Measurements from ENCODE around the gene LAPTM4A. TPM values are rescaled to one million over a fixed set of nuclear protein-coding genes. Genes with fewer than 3 reads are reported as not detected.
"Not testable (repeated sequence)": the region's sequence is repeated elsewhere in the genome, so short reads cannot be mapped to it uniquely, and the experiment has no call there.

Gene LAPTM4A
- total RNA-seq, 2 donors from 2014 or later, result 44.3 to 46.0 TPM

DNA sequence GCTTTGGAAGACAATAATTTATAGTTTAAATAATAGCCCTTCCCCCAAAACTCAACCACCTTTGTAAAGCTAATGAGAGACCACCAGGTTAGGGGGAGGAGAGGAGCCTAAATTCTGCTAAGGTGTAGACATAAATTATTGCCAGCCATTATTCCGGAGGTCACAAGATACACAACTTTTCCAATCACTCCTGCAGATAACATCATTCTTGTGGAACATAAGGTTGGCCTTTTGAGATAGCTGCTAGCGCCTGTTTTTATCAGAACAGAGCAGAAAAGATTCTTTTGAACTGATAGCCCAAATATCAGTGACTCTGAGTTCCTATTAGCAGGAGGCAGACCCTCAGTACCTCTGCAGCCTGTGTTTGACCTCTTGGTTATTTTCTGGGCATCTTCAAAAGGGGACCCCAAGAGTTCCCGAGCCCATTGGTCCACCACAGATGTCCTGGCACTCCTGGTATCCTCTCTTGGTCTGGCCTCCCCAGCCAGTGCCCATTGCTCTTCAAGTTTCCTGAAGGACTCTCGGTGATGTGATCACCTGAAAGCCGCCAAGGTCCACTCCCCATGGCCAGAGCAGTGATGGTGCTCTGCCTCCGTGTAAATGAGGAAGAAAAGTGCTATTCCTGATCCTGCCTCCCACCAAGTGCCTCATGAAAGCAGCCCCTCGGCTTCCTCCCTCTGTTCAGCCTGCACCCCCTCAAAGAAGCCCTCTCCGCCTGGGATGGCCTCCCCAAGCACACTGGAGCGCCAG lies 38.5 kb upstream of the LAPTM4A start:
- no peak for ATAC-seq

GRCh38 chr2:20085909-20086308 lies 34.5 kb upstream of the LAPTM4A start:
- H3K36me3 Mint-ChIP-seq (ENCODE audit: low read depth); H3K4me1 Mint-ChIP-seq; H3K27me3 Mint-ChIP-seq; DNase-seq; ATAC-seq; H3K27ac Mint-ChIP-seq; H3K4me3 Mint-ChIP-seq; H3K9me3 ChIP-seq (ENCODE audit: control insufficient read depth, low read length, poor library complexity, severe bottlenecking): not testable (repeated sequence)

More for the DNA sequence above, 38.5 kb upstream of the LAPTM4A start:
- peaks cover 4% of the 10 kb centered on the region for H3K4me1 Mint-ChIP-seq
- peaks cover 5% of the 10 kb centered on the region for H3K36me3 Mint-ChIP-seq (ENCODE audit: low read depth)
- H3K4me3 Mint-ChIP-seq, result no peak overlapping the region
- H3K27ac Mint-ChIP-seq, result no peak overlapping the region
- peaks cover 39% of the 10 kb centered on the region for H3K27me3 Mint-ChIP-seq
- H3K9me3 ChIP-seq (ENCODE audit: control insufficient read depth, low read length, poor library complexity, severe bottlenecking), result no peaks in the 10 kb centered on the region
- DNase-seq, result no peak

GRCh38 chr2:20082812-20083211 lies 31.4 kb upstream of the LAPTM4A start:
- not testable (repeated sequence) for ATAC-seq; H3K36me3 Mint-ChIP-seq (ENCODE audit: low read depth); H3K4me3 Mint-ChIP-seq; H3K27ac Mint-ChIP-seq; H3K4me1 Mint-ChIP-seq; DNase-seq; H3K27me3 Mint-ChIP-seq; H3K9me3 ChIP-seq (ENCODE audit: control insufficient read depth, low read length, poor library complexity, severe bottlenecking)

GRCh38 chr2:20081841-20082240 lies 30.4 kb upstream of the LAPTM4A start:
- no peak overlapping the region for H3K27ac Mint-ChIP-seq
- no peaks in the 10 kb centered on the region for H3K36me3 Mint-ChIP-seq (ENCODE audit: low read depth)
- H3K27me3 Mint-ChIP-seq, result no peaks in the 10 kb centered on the region
- no peak for DNase-seq
- H3K9me3 ChIP-seq (ENCODE audit: control insufficient read depth, low read length, poor library complexity, severe bottlenecking), result no peaks in the 10 kb centered on the region
- no peak overlapping the region for H3K4me3 Mint-ChIP-seq
- no peaks in the 10 kb centered on the region for H3K4me1 Mint-ChIP-seq
- no peak for ATAC-seq

DNA sequence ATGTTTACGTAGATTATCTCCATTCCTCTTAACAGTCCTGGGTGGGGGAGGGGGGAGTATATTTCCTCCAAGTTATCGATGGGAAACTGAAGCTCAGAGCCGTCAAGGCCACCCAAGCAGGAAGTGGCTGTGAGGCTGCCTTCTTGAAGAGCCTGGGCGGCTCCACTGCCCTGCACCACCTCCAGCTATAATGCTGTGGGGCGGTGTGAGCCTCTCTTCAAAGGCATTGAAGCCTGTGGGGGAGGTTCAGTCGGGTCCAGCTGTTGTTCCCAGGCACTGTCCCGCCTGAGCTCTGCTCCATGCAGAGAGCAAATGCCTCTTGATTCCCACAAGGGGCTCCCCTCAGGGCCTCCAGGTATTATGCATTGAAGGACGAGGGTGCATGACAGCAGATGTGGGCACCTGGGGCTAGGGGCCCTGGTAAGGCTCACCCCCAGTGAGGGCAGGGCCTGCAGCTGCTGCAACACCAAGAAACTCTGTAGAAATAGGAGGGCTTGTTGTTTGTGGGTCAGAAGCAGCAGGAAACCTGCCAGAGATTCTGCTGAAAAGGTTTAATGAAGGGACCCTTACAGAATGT lies 29.5 kb upstream of the LAPTM4A start:
- Mint-ChIP-seq H3K4me3 (no peak overlapping the region), H3K27ac (no peak overlapping the region), H3K36me3 (ENCODE audit: low read depth) (no peaks in the 10 kb centered on the region), H3K4me1 (no peaks in the 10 kb centered on the region), H3K27me3 (peaks cover 6% of the 10 kb centered on the region)
- no peak for ATAC-seq
- H3K9me3 ChIP-seq (ENCODE audit: control insufficient read depth, low read length, poor library complexity, severe bottlenecking), result no peaks in the 10 kb centered on the region
- DNase-seq, result no peak

DNA sequence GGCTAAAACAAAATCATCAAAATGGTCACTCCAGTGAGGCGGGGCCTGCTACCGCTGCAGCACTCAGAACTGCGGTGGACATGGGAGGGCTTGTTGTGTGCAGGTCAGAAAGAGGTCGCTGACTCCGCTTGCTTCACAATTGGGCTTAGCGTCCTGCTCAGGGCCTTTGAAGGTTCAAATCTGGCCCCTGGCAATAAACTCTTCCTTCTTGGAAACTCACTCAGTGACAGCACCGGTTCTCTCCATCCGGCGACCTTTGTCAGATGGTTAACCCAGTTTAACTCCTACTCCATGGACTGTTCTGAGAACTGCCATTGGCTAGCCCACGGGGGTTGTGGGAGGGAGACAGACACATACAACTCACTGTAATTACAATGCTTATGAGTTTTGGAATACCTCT lies 29.0 kb upstream of the LAPTM4A start:
- peaks cover 6% of the 10 kb centered on the region for H3K27me3 Mint-ChIP-seq
- no peaks in the 10 kb centered on the region for H3K36me3 Mint-ChIP-seq (ENCODE audit: low read depth)
- DNase-seq (no peak), ATAC-seq (no peak)
- H3K27ac Mint-ChIP-seq, result no peak overlapping the region
- H3K4me3 Mint-ChIP-seq, result no peak overlapping the region
- H3K4me1 Mint-ChIP-seq, result no peaks in the 10 kb centered on the region
- H3K9me3 ChIP-seq (ENCODE audit: control insufficient read depth, low read length, poor library complexity, severe bottlenecking), result no peaks in the 10 kb centered on the region

GRCh38 chr2:20079546-20080115 lies 28.2 kb upstream of the LAPTM4A start:
- Mint-ChIP-seq H3K4me1 (no peaks in the 10 kb centered on the region), H3K36me3 (ENCODE audit: low read depth) (no peaks in the 10 kb centered on the region), H3K27ac (no peak overlapping the region), H3K27me3 (peaks cover 6% of the 10 kb centered on the region), H3K4me3 (no peak overlapping the region)
- ATAC-seq, result no peak
- no peaks in the 10 kb centered on the region for H3K9me3 ChIP-seq (ENCODE audit: control insufficient read depth, low read length, poor library complexity, severe bottlenecking)
- DNase-seq, result no peak

DNA sequence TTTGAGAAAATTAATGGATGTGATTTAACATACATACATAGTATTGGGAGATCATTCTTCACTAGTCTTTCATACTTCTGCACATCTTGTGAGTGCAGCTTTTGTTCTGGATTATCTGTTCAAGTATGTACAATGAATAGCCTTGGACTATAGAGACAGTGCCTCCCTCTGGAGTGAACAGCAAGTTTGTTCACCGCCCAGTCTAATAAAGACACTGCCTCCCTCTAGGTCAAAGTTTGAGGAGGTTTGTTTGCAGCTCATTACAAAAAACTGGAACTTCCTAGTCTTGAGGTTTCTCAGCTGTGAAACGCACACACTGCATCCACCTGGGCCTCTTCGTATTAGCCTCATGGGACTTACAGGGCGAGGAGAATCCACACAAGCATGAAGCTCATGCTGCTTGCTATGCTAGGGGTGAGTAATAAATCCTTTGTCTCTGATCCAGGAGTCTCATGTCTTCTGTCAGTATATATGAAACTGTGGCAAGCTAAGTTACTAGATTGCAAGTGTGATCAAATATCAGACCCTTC lies 26.0 kb upstream of the LAPTM4A start:
- no peaks in the 10 kb centered on the region for H3K9me3 ChIP-seq (ENCODE audit: control insufficient read depth, low read length, poor library complexity, severe bottlenecking)
- DNase-seq (no peak), ATAC-seq (no peak)
- Mint-ChIP-seq H3K36me3 (ENCODE audit: low read depth) (peaks cover 4% of the 10 kb centered on the region), H3K4me3 (no peak overlapping the region), H3K27me3 (peaks cover 14% of the 10 kb centered on the region), H3K4me1 (no peaks in the 10 kb centered on the region), H3K27ac (no peak overlapping the region)

GRCh38 chr2:20076757-20077156 lies 25.3 kb upstream of the LAPTM4A start:
- Mint-ChIP-seq H3K4me3 (no peak overlapping the region), H3K36me3 (ENCODE audit: low read depth) (peaks cover 4% of the 10 kb centered on the region), H3K27ac (no peak overlapping the region), H3K4me1 (no peaks in the 10 kb centered on the region), H3K27me3 (peaks cover 19% of the 10 kb centered on the region)
- no peak for DNase-seq
- ATAC-seq, result no peak
- no peaks in the 10 kb centered on the region for H3K9me3 ChIP-seq (ENCODE audit: control insufficient read depth, low read length, poor library complexity, severe bottlenecking)

DNA sequence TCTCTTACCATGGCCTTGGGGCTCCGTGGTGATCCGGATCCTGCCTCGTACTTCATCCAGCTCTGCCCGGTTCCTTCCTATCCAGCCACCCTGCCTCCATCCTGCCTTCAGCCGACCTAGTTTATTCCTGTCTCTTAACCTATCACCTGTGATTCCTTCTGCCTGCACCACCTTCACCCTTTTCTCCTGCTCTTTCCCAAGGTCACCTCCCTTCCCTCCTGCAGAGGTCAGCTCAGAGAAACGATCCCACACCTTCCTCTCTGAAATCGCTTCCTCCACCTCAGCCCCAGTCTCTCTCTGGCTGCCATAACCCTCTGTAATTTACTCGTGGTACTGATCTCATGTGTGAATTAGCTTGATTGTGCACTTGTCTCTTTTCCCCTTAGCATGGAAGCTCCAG lies 23.5 kb upstream of the LAPTM4A start:
- no peak for DNase-seq
- Mint-ChIP-seq H3K27me3 (peaks cover 19% of the 10 kb centered on the region), H3K27ac (no peak overlapping the region), H3K4me1 (no peaks in the 10 kb centered on the region), H3K36me3 (ENCODE audit: low read depth) (peaks cover 4% of the 10 kb centered on the region), H3K4me3 (peak overlapping the region; percentile 19)
- H3K9me3 ChIP-seq (ENCODE audit: control insufficient read depth, low read length, poor library complexity, severe bottlenecking), result no peaks in the 10 kb centered on the region
- ATAC-seq, result no peak

GRCh38 chr2:20074046-20074648 lies 22.7 kb upstream of the LAPTM4A start:
- not testable (repeated sequence) for H3K4me3 Mint-ChIP-seq; DNase-seq; H3K9me3 ChIP-seq (ENCODE audit: control insufficient read depth, low read length, poor library complexity, severe bottlenecking); H3K36me3 Mint-ChIP-seq (ENCODE audit: low read depth); ATAC-seq; H3K4me1 Mint-ChIP-seq; H3K27ac Mint-ChIP-seq
- H3K27me3 Mint-ChIP-seq, result peaks cover 19% of the 10 kb centered on the region

DNA sequence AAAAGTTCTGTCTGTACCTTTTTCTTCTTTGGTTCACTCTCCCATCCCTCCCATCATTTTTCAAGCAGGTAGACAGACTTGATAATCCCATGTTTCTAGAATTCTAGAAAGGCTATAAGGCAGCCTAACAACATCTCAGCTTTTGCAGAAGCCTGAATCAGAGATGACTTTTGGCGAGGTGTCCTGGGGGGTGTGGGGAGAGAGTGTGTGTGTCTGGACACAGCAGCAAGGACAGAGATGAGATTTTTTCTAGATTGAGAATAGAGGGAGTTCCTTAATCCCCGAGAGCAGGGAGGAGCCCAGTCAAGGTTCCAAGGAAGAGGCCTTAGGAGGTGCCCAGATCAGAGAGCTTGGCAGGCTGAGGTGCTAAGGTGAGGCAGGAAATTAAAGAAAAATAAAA lies 22.0 kb upstream of the LAPTM4A start:
- Mint-ChIP-seq H3K4me1 (no peaks in the 10 kb centered on the region), H3K4me3 (no peak overlapping the region), H3K27me3 (peaks cover 19% of the 10 kb centered on the region), H3K27ac (no peak overlapping the region), H3K36me3 (ENCODE audit: low read depth) (peaks cover 4% of the 10 kb centered on the region)
- no peaks in the 10 kb centered on the region for H3K9me3 ChIP-seq (ENCODE audit: control insufficient read depth, low read length, poor library complexity, severe bottlenecking)
- ATAC-seq (no peak), DNase-seq (no peak)

GRCh38 chr2:20072436-20073158 lies 21.2 kb upstream of the LAPTM4A start:
- no peak overlapping the region for H3K27ac Mint-ChIP-seq
- no peaks in the 10 kb centered on the region for H3K9me3 ChIP-seq (ENCODE audit: control insufficient read depth, low read length, poor library complexity, severe bottlenecking)
- no peak overlapping the region for H3K4me3 Mint-ChIP-seq
- DNase-seq (no peak), ATAC-seq (no peak)
- H3K27me3 Mint-ChIP-seq, result peaks cover 19% of the 10 kb centered on the region
- peaks cover 4% of the 10 kb centered on the region for H3K36me3 Mint-ChIP-seq (ENCODE audit: low read depth)
- no peaks in the 10 kb centered on the region for H3K4me1 Mint-ChIP-seq

All from T-helper 17 cell (primary cell).